PC-9 (cell line): Measurements from ENCODE around the gene DSCAM.

ENCODE experiments used
- CTCF ChIP-seq: fragments of 200-600 bp; sonication (generic); conservative IDR thresholded peaks from 2 replicates; pipeline ENCODE4 v1.6.1; 2017; ENCODE audit warnings: mixed run types, antibody characterized with exemption, mild to moderate bottlenecking, moderate library complexity
- EZH2 ChIP-seq: fragments of 200-600 bp; sonication (generic); IDR thresholded peaks from 2 replicates; pipeline ENCODE4 v1.8.0; 2017; ENCODE audit warnings: antibody characterized with exemption, low read depth

GRCh38 chr21:40243685-40244084 lies 603.3 kb downstream of the DSCAM start:
- TF ChIP-seq CTCF = no peak
- no peak for TF ChIP-seq EZH2
